Measurements from ENCODE around the gene SGF29. TPM values are rescaled to one million over a fixed set of nuclear protein-coding genes. Genes with fewer than 3 reads are reported as not detected.
A peak's percentile ranks its signal among the peaks of the same experiment; 100 is the strongest.

The SGF29 gene
- polyA plus RNA-seq, 2 of the 4 experiments (the other 2 are of a cell fraction), result 3.3 to 19.3 TPM

DNA sequence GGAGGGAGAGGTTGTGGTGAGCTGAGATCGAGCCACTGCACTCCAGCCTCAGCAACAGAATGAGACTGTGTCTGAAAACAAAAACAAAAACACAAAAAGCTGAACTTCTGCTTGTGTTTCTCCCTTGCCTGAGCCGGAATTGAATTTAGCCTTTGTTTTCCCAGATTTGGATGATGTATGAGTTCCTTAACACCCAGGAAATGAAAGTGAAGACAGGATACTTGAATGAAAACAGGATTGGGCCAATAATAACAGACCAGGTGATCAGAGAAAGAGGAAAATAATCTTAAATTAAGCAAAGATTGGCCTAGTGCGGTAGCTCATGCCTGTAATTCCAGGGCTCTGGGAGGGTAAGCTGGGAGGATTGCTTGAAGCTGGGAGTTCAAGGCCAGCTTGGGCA, 13.4 kb upstream of the SGF29 start:
- peak overlapping the region in 1 of 2 experiments; percentile 91; a peak in 3 of 6 replicates for H3K27ac ChIP-seq
- WGBS (ENCODE audit: missing lambda C conversion rate), result 95% methylated on average over 3 of the region's 3 CpGs
- DNase-seq (ENCODE audit: low read depth in 1 of 2, low spot score in 1 of 2), result no peak
- H3K4me2 ChIP-seq, result no peak overlapping the region
- H3K9me3 ChIP-seq, result no peaks in the 10 kb centered on the region
- no peak for ATAC-seq
- ChIA-PET POLR2A (no interaction called here), CTCF (interaction anchor here (1.1 to 1.7 kb wide), 3 partner anchors 9 to 222 kb away, joined by 3 to 9 read pairs (median 6); partner anchors contain the start of gene SGF29)
- no peak for TF ChIP-seq EHMT2 (IDR thresholded peaks at IDR 0.05; ENCODE audit: low read depth)
- no peak for TF ChIP-seq FOSL2 (IDR thresholded peaks at IDR 0.05)
- no peak for TF ChIP-seq FOSL2 (CRISPR knock-in tag; IDR thresholded peaks at IDR 0.05)
- no peak for TF ChIP-seq SMC3 (IDR thresholded peaks at IDR 0.05)
- TF ChIP-seq TP53 (CRISPR knock-in tag; IDR thresholded peaks at IDR 0.05), result no peak
- no peak for TF ChIP-seq PBX3 (IDR thresholded peaks at IDR 0.05)
- TF ChIP-seq MAZ (IDR thresholded peaks at IDR 0.05; ENCODE audit: borderline replicate concordance, low read depth, low read length), result no peak
- H3K4me1 ChIP-seq, result peaks cover 30% of the 10 kb centered on the region
- FAIRE-seq, result no peak
- no peak overlapping the region for H3K4me3 ChIP-seq

DNA sequence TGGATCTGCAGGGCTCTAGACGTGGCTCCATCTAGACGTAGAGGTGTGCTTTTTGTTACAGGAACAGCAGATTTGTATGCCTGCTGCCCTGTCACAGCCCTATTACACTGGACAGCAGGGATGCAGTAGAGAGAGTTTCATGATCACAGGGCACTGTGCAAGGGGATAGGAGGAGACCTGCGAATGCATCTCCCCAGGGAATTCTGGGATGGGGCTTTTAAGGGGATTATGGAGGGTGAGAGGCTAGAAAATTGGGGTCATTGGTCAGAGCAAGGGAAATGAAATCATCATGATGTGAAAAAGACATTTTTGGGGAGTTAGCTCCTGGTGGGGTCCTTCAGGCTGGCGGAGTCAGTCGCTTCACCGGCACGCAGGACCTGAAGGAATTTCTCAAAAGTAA, 11.1 kb upstream of the SGF29 start:
- ChIA-PET CTCF (interaction anchor here (0.6 to 2.9 kb wide), 4 partner anchors 8 to 265 kb away, joined by 3 to 9 read pairs (median 6); no protein-coding TSS in a partner anchor), POLR2A (no interaction called here)
- TF ChIP-seq NPAS2 (CRISPR knock-in tag; IDR thresholded peaks at IDR 0.05; ENCODE audit: borderline replicate concordance) (no peak), JUNB (IDR thresholded peaks at IDR 0.05) (no peak), NR3C1 (IDR thresholded peaks at IDR 0.05) (no peak), CEBPB (IDR thresholded peaks at IDR 0.05) (no peak), KDM1A (IDR thresholded peaks at IDR 0.05; ENCODE audit: low read depth) (no peak), RARB (CRISPR knock-in tag; IDR thresholded peaks at IDR 0.05) (no peak), GATA3 (IDR thresholded peaks at IDR 0.05; ENCODE audit: borderline replicate concordance) (no peak)
- TF ChIP-seq, protein P1, sequence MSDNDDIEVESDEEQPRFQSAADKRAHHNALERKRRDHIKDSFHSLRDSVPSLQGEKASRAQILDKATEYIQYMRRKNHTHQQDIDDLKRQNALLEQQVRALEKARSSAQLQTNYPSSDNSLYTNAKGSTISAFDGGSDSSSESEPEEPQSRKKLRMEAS (IDR thresholded peaks at IDR 0.05), result no peak
- TF ChIP-seq, protein P2, sequence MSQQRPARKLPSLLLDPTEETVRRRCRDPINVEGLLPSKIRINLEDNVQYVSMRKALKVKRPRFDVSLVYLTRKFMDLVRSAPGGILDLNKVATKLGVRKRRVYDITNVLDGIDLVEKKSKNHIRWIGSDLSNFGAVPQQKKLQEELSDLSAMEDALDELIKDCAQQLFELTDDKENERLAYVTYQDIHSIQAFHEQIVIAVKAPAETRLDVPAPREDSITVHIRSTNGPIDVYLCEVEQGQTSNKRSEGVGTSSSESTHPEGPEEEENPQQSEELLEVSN (IDR thresholded peaks at IDR 0.05; ENCODE audit: borderline replicate concordance, low read depth), result no peak
- TF ChIP-seq, protein P3, sequence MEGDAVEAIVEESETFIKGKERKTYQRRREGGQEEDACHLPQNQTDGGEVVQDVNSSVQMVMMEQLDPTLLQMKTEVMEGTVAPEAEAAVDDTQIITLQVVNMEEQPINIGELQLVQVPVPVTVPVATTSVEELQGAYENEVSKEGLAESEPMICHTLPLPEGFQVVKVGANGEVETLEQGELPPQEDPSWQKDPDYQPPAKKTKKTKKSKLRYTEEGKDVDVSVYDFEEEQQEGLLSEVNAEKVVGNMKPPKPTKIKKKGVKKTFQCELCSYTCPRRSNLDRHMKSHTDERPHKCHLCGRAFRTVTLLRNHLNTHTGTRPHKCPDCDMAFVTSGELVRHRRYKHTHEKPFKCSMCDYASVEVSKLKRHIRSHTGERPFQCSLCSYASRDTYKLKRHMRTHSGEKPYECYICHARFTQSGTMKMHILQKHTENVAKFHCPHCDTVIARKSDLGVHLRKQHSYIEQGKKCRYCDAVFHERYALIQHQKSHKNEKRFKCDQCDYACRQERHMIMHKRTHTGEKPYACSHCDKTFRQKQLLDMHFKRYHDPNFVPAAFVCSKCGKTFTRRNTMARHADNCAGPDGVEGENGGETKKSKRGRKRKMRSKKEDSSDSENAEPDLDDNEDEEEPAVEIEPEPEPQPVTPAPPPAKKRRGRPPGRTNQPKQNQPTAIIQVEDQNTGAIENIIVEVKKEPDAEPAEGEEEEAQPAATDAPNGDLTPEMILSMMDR (IDR thresholded peaks at IDR 0.05), result no peak
- TF ChIP-seq, protein P4, sequence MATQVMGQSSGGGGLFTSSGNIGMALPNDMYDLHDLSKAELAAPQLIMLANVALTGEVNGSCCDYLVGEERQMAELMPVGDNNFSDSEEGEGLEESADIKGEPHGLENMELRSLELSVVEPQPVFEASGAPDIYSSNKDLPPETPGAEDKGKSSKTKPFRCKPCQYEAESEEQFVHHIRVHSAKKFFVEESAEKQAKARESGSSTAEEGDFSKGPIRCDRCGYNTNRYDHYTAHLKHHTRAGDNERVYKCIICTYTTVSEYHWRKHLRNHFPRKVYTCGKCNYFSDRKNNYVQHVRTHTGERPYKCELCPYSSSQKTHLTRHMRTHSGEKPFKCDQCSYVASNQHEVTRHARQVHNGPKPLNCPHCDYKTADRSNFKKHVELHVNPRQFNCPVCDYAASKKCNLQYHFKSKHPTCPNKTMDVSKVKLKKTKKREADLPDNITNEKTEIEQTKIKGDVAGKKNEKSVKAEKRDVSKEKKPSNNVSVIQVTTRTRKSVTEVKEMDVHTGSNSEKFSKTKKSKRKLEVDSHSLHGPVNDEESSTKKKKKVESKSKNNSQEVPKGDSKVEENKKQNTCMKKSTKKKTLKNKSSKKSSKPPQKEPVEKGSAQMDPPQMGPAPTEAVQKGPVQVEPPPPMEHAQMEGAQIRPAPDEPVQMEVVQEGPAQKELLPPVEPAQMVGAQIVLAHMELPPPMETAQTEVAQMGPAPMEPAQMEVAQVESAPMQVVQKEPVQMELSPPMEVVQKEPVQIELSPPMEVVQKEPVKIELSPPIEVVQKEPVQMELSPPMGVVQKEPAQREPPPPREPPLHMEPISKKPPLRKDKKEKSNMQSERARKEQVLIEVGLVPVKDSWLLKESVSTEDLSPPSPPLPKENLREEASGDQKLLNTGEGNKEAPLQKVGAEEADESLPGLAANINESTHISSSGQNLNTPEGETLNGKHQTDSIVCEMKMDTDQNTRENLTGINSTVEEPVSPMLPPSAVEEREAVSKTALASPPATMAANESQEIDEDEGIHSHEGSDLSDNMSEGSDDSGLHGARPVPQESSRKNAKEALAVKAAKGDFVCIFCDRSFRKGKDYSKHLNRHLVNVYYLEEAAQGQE (IDR thresholded peaks at IDR 0.05), result no peak
- TF ChIP-seq, protein P5, sequence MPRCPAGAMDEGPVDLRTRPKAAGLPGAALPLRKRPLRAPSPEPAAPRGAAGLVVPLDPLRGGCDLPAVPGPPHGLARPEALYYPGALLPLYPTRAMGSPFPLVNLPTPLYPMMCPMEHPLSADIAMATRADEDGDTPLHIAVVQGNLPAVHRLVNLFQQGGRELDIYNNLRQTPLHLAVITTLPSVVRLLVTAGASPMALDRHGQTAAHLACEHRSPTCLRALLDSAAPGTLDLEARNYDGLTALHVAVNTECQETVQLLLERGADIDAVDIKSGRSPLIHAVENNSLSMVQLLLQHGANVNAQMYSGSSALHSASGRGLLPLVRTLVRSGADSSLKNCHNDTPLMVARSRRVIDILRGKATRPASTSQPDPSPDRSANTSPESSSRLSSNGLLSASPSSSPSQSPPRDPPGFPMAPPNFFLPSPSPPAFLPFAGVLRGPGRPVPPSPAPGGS (IDR thresholded peaks at IDR 0.05), result no peak
- WGBS (ENCODE audit: missing lambda C conversion rate), result 97% methylated on average over 7 of the region's 7 CpGs
- Histone ChIP-seq H3K27ac (peak overlapping the region in 1 of 2 experiments; percentile 9; a peak in 1 of 6 replicates), H3K9me3 (no peaks in the 10 kb centered on the region), H3K4me3 (no peak overlapping the region), H3K4me2 (no peak overlapping the region), H3K4me1 (peaks cover 27% of the 10 kb centered on the region)
- DNase-seq (ENCODE audit: low read depth in 1 of 2, low spot score in 1 of 2) (no peak), FAIRE-seq (no peak), ATAC-seq (no peak)

Measured in A549 (cell line).